ENCODE measurements around the gene SUSD4.

DNA sequence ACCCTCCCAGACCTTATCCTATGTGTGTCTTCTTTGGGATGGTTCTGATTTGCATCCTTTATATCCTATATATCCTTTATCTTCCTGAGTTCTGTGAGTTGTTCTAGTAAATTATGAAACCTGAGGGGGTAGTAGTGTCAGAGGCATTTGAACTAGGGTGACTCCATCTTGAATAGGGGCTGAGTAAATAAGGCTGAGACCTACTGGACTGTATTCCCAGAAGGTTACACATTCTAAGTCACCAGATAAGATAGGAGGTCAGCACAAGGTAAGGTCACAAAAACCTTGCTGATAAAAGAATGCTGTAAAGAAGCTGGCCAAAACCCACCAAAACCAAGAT, 50.6 kb downstream of the SUSD4 start:
- TF ChIP-seq, protein P1, sequence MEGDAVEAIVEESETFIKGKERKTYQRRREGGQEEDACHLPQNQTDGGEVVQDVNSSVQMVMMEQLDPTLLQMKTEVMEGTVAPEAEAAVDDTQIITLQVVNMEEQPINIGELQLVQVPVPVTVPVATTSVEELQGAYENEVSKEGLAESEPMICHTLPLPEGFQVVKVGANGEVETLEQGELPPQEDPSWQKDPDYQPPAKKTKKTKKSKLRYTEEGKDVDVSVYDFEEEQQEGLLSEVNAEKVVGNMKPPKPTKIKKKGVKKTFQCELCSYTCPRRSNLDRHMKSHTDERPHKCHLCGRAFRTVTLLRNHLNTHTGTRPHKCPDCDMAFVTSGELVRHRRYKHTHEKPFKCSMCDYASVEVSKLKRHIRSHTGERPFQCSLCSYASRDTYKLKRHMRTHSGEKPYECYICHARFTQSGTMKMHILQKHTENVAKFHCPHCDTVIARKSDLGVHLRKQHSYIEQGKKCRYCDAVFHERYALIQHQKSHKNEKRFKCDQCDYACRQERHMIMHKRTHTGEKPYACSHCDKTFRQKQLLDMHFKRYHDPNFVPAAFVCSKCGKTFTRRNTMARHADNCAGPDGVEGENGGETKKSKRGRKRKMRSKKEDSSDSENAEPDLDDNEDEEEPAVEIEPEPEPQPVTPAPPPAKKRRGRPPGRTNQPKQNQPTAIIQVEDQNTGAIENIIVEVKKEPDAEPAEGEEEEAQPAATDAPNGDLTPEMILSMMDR (IDR thresholded peaks at IDR 0.05): no peak
- no peak for TF ChIP-seq POLR2A (IDR thresholded peaks at IDR 0.05)
